Adrenal gland (tissue), 5 donors: ENCODE measurements around the gene CBARP.

Experiments
- CTCF ChIP-seq, 6 experiments: fragments of 450-650 bp in 4 of 6; fragments of 200-600 bp in 2 of 6; sonication (generic) in 1 of 6; IDR thresholded peaks; 1 replicate in 5 of 6; 2 replicates in 1 of 6; pipeline versions ENCODE4 v1.5.1 to v1.8.0; 2016 to 2021; ENCODE audit warnings: antibody characterized with exemption in 6 of 6, mild to moderate bottlenecking in 2 of 6, moderate library complexity in 1 of 6
- POLR2A ChIP-seq, 2 donors: fragments of 450-650 bp; IDR thresholded peaks; one replicate each; pipeline ENCODE4 v1.6.1; 2017; ENCODE audit warnings: antibody characterized with exemption in 2 of 2, mild to moderate bottlenecking in 2 of 2, moderate library complexity in 1 of 2
- donor health status: DM: no; HTN: no; CAD: no.

GRCh38 chr19:1224847-1225246 lies 13.0 kb downstream of the CBARP start:
- TF ChIP-seq CTCF (IDR thresholded peaks at IDR 0.05), result no peak
- TF ChIP-seq POLR2A (IDR thresholded peaks at IDR 0.05), result no peak
